Keratinocyte (primary cell): ENCODE measurements around the gene CSF3R.
"Not testable (repeated sequence)": the region's sequence is repeated elsewhere in the genome, so short reads cannot be mapped to it uniquely, and the experiment has no call there.

Experiments
- CTCF ChIP-seq, 3 experiments: IDR thresholded peaks in 1 of 3; conservative IDR thresholded peaks in 1 of 3; optimal IDR thresholded peaks in 1 of 3; 2 replicates in 2 of 3; 3 replicates in 1 of 3; pipeline versions ENCODE3 to v1.5.1; 2011; ENCODE audit warnings: low read length in 3 of 3, mild to moderate bottlenecking in 3 of 3, moderate library complexity in 2 of 3, control low read depth in 1 of 3, inconsistent platforms in 1 of 3; ENCODE audit not compliant: insufficient read depth in 2 of 3; ENCODE audit errors: extremely low read depth in 1 of 3
- EZH2 ChIP-seq: IDR thresholded peaks from one replicate; pipeline ENCODE4 v1.6.1; 2012; ENCODE audit warnings: inconsistent platforms, mild to moderate bottlenecking, low read length, moderate library complexity

GRCh38 chr1:36487336-36487725, 4.6 kb upstream of the CSF3R start:
- not testable (repeated sequence) for TF ChIP-seq CTCF (optimal IDR thresholded peaks at IDR 0.05 in 1 of 3, IDR thresholded peaks at IDR 0.05 in 1 of 3, conservative IDR thresholded peaks at IDR 0.05 in 1 of 3; ENCODE audit: extremely low read depth in 1 of 3, insufficient read depth in 2 of 3, low read length in 3 of 3); EZH2
